ENCODE results near the gene HPCAL4.

DNA sequence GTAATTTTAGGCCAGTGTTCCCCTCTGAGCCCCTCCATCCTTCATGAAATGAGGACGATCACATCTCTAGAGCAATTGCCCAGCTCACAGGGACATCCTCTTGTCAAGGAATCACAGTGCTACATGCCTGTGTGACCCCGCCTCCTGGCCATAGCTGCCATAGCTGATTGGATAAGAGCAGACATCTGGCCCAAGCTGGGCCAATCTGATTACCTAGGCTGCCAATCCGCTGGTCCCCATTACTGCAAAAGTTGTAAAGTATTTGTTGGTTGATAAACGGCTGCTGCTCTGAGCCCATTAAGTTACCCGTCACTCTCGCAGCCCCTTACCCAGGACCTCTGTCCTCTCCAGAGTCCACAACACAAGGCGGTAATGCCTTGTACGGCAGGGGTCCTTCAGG lies 27.7 kb downstream of the HPCAL4 start:
- TF ChIP-seq, protein P1, sequence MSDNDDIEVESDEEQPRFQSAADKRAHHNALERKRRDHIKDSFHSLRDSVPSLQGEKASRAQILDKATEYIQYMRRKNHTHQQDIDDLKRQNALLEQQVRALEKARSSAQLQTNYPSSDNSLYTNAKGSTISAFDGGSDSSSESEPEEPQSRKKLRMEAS (IDR thresholded peaks at IDR 0.05) = no peak
- TF ChIP-seq EP300 (IDR thresholded peaks at IDR 0.05) (no peak), POLR2AphosphoS2 (conservative IDR thresholded peaks at IDR 0.05; ENCODE audit: low read length) (no peak), RFX5 (IDR thresholded peaks at IDR 0.05) (no peak), POLR2A (IDR thresholded peaks at IDR 0.05; ENCODE audit: low read length) (no peak)
- TF ChIP-seq, protein P2, sequence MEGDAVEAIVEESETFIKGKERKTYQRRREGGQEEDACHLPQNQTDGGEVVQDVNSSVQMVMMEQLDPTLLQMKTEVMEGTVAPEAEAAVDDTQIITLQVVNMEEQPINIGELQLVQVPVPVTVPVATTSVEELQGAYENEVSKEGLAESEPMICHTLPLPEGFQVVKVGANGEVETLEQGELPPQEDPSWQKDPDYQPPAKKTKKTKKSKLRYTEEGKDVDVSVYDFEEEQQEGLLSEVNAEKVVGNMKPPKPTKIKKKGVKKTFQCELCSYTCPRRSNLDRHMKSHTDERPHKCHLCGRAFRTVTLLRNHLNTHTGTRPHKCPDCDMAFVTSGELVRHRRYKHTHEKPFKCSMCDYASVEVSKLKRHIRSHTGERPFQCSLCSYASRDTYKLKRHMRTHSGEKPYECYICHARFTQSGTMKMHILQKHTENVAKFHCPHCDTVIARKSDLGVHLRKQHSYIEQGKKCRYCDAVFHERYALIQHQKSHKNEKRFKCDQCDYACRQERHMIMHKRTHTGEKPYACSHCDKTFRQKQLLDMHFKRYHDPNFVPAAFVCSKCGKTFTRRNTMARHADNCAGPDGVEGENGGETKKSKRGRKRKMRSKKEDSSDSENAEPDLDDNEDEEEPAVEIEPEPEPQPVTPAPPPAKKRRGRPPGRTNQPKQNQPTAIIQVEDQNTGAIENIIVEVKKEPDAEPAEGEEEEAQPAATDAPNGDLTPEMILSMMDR (IDR thresholded peaks at IDR 0.05) = no peak
